Progenitor cell of endocrine pancreas (in vitro differentiated cells): ENCODE results near the gene LDLRAD4. TPM values are rescaled to one million over a fixed set of nuclear protein-coding genes. Genes with fewer than 3 reads are reported as not detected.
"Not testable (repeated sequence)": the region's sequence is repeated elsewhere in the genome, so short reads cannot be mapped to it uniquely, and the experiment has no call there.

Experiments
- DNase-seq: peaks from one replicate; pipeline ENCODE4 v3.0.0; 2021; ENCODE audit warnings: low spot score; ENCODE audit not compliant: unreplicated experiment
- H3K27ac Mint-ChIP-seq: 2 replicates; pipeline ENCODE4 v1.8.0; 2021; ENCODE audit warnings: mild to moderate bottlenecking, moderate library complexity, mixed read lengths
- H3K27me3 Mint-ChIP-seq: 2 replicates; pipeline ENCODE4 v1.8.0; 2021; ENCODE audit warnings: mixed read lengths
- H3K36me3 Mint-ChIP-seq: 2 replicates; pipeline ENCODE4 v1.8.0; 2022; ENCODE audit warnings: mixed read lengths; ENCODE audit not compliant: insufficient read depth
- H3K4me1 Mint-ChIP-seq: 2 replicates; pipeline ENCODE4 v1.8.0; 2021; ENCODE audit warnings: low read depth, mixed read lengths
- H3K4me3 Mint-ChIP-seq: 2 replicates; pipeline ENCODE4 v1.8.0; 2021; ENCODE audit warnings: low read depth, mild to moderate bottlenecking, moderate library complexity, mixed read lengths
- H3K9me3 Mint-ChIP-seq: 2 replicates; pipeline ENCODE4 v1.8.0; 2021; ENCODE audit warnings: low read depth, mixed read lengths
- CTCF ChIP-seq: fragments of 200-600 bp; sonication (generic); IDR thresholded peaks from one replicate; pipeline ENCODE4 v1.5.0; 2021; ENCODE audit warnings: antibody characterized with exemption, mild to moderate bottlenecking; ENCODE audit not compliant: unreplicated experiment
- total RNA-seq: library from RNA; stranded (reverse); gene quantifications from 2 replicates; pipeline ENCODE4 v1.2.1, GENCODE V29; 2021

The LDLRAD4 gene
- total RNA-seq, 1 donor from 2014 or later = 3.8 TPM

GRCh38 chr18:13603304-13604019 is 384.9 kb downstream of the LDLRAD4 start:
- Mint-ChIP-seq H3K36me3 (no peaks in the 10 kb centered on the region), H3K4me1 (no peaks in the 10 kb centered on the region), H3K27ac (no peak overlapping the region), H3K4me3 (no peak overlapping the region), H3K27me3 (no peaks in the 10 kb centered on the region), H3K9me3 (peaks cover 6% of the 10 kb centered on the region)
- TF ChIP-seq CTCF = no peak
- no peak for DNase-seq

GRCh38 chr18:13604786-13605185 is 386.2 kb downstream of the LDLRAD4 start:
- H3K36me3 Mint-ChIP-seq = no peaks in the 10 kb centered on the region
- TF ChIP-seq CTCF = no peak
- no peak overlapping the region for H3K4me3 Mint-ChIP-seq
- H3K27me3 Mint-ChIP-seq = no peaks in the 10 kb centered on the region
- no peak for DNase-seq
- H3K27ac Mint-ChIP-seq = no peak overlapping the region
- H3K4me1 Mint-ChIP-seq = no peaks in the 10 kb centered on the region
- H3K9me3 Mint-ChIP-seq = no peaks in the 10 kb centered on the region

GRCh38 chr18:13605477-13605876 is 386.9 kb downstream of the LDLRAD4 start:
- H3K4me3 Mint-ChIP-seq = no peak overlapping the region
- H3K4me1 Mint-ChIP-seq = no peaks in the 10 kb centered on the region
- no peak for TF ChIP-seq CTCF
- H3K27ac Mint-ChIP-seq = no peak overlapping the region
- H3K27me3 Mint-ChIP-seq = no peaks in the 10 kb centered on the region
- no peaks in the 10 kb centered on the region for H3K36me3 Mint-ChIP-seq
- no peaks in the 10 kb centered on the region for H3K9me3 Mint-ChIP-seq
- DNase-seq = no peak

- Mint-ChIP-seq H3K9me3 (no peaks in the 10 kb centered on the region), H3K4me3 (no peak overlapping the region), H3K4me1 (no peaks in the 10 kb centered on the region), H3K36me3 (no peaks in the 10 kb centered on the region), H3K27ac (no peak overlapping the region), H3K27me3 (peaks cover 2% of the 10 kb centered on the region)
- no peak for TF ChIP-seq CTCF
- no peak for DNase-seq
Observed at GRCh38 chr18:13605901-13606300, 387.3 kb downstream of the LDLRAD4 start.

GRCh38 chr18:13606604-13607254 is 388.2 kb downstream of the LDLRAD4 start:
- Mint-ChIP-seq H3K27me3 (peaks cover 11% of the 10 kb centered on the region), H3K36me3 (no peaks in the 10 kb centered on the region), H3K4me1 (no peaks in the 10 kb centered on the region), H3K9me3 (no peaks in the 10 kb centered on the region), H3K4me3 (no peak overlapping the region), H3K27ac (no peak overlapping the region)
- no peak for DNase-seq
- TF ChIP-seq CTCF = no peak

GRCh38 chr18:13608024-13608562 is 389.5 kb downstream of the LDLRAD4 start:
- not testable (repeated sequence) for DNase-seq, H3K36me3 Mint-ChIP-seq, H3K27ac Mint-ChIP-seq, H3K4me1 Mint-ChIP-seq, H3K9me3 Mint-ChIP-seq, H3K4me3 Mint-ChIP-seq
- H3K27me3 Mint-ChIP-seq = peaks cover 24% of the 10 kb centered on the region
